MM.1S (cell line): ENCODE data around the gene EIF5.

Experiments
- DNase-seq: peaks from one replicate; pipeline ENCODE4 v3.0.0-alpha.2; 2015
- H2AFZ ChIP-seq: fragments of 300-600 bp; sonication (generic); 2 replicates; pipeline ENCODE4 v1.6.0; 2016; ENCODE audit warnings: antibody characterized with exemption, low read length
- H3F3A ChIP-seq: fragments of 300-600 bp; sonication (generic); 2 replicates; pipeline ENCODE4 v1.6.1; 2016; ENCODE audit warnings: mild to moderate bottlenecking, antibody characterized with exemption, low read length, moderate library complexity, mixed read lengths; ENCODE audit not compliant: insufficient read depth
- H3K27ac ChIP-seq: fragments of 300-600 bp; sonication (generic); 2 replicates; pipeline ENCODE4 v1.5.1; 2016; ENCODE audit warnings: mild to moderate bottlenecking, low read length
- H3K27me3 ChIP-seq: fragments of 300-600 bp; sonication (generic); replicated peaks from 2 replicates; pipeline ENCODE4 v1.6.0; 2016; ENCODE audit warnings: low read length; ENCODE audit not compliant: insufficient read depth
- H3K36me3 ChIP-seq: fragments of 300-600 bp; sonication (generic); replicated peaks from 2 replicates; pipeline ENCODE4 v1.6.1; 2016; ENCODE audit warnings: mild to moderate bottlenecking, low read length, mixed read lengths; ENCODE audit not compliant: insufficient read depth
- H3K4me1 ChIP-seq: fragments of 300-600 bp; sonication (generic); 2 replicates; pipeline ENCODE4 v1.6.1; 2016; ENCODE audit warnings: low read length, mixed read lengths
- H3K4me2 ChIP-seq: fragments of 300-600 bp; sonication (generic); 2 replicates; pipeline ENCODE4 v1.6.0; 2016; ENCODE audit warnings: low read depth, low read length
- H3K4me3 ChIP-seq: fragments of 300-600 bp; sonication (generic); 2 replicates; pipeline ENCODE4 v1.5.1; 2016; ENCODE audit warnings: low read length, mixed read lengths
- H3K79me2 ChIP-seq: fragments of 300-600 bp; sonication (generic); 2 replicates; pipeline ENCODE4 v1.6.1; 2016; ENCODE audit warnings: mixed run types, low read length, mixed read lengths
- H3K9ac ChIP-seq: fragments of 300-600 bp; sonication (generic); 2 replicates; pipeline ENCODE4 v1.6.1; 2016; ENCODE audit warnings: low read length, mixed read lengths
- H3K9me2 ChIP-seq: fragments of 300-600 bp; sonication (generic); replicated peaks from 2 replicates; pipeline ENCODE4 v1.6.1; 2016; ENCODE audit warnings: mild to moderate bottlenecking, low read length, mixed read lengths; ENCODE audit not compliant: insufficient read depth
- H3K9me3 ChIP-seq: fragments of 300-600 bp; sonication (generic); replicated peaks from 2 replicates; pipeline ENCODE4 v1.6.1; 2016; ENCODE audit warnings: mild to moderate bottlenecking, low read length, mixed read lengths; ENCODE audit not compliant: insufficient read depth
- H4K20me1 ChIP-seq: fragments of 300-600 bp; sonication (generic); 2 replicates; pipeline ENCODE4 v1.6.1; 2016; ENCODE audit warnings: mild to moderate bottlenecking, low read length, moderate library complexity, mixed read lengths; ENCODE audit not compliant: insufficient read depth
- EZH2 ChIP-seq: fragments of 300-600 bp; sonication (generic); optimal IDR thresholded peaks from 2 replicates; pipeline ENCODE3; 2017; ENCODE audit warnings: low read depth, mild to moderate bottlenecking, antibody characterized with exemption, low read length, mixed read lengths
- EZH2phosphoT487 ChIP-seq: fragments of 300-600 bp; sonication (generic); IDR thresholded peaks from 2 replicates; pipeline ENCODE4 v1.6.1; 2018; ENCODE audit warnings: antibody characterized with exemption, low read length
- TF ChIP-seq, protein P1 (sequence below): fragments of 300-600 bp; sonication (generic); IDR thresholded peaks from 2 replicates; pipeline ENCODE4 v1.5.1; 2016; ENCODE audit warnings: antibody characterized with exemption, low read length, mixed read lengths

Gene EIF5

DNA sequence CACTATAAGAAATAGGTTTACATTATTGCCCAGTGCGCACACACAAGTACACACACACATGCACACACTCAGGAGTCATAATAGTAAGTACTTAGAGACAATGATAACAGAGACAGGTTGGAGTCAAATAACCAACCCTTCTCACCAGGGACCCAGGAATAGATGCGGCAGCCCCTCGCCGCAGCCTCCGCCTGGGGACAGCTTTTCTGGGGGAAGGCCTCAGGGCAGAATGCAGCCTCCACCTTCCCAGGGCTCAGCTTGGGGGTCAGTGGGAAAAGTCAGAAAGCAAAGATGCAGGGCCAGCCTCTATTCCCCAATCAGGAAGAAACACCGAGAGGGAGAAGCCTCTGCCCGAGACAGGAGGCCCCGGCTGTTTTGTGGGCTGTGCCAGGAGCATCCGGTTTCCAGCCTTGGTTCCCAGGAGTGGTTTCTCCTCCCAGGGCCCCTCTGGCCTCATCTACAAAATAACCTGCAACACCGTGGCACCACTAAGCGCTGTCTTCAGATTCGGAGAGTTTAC, 23.4 kb upstream of the EIF5 start:
- no peak for DNase-seq
- no peaks in the 10 kb centered on the region for H3K4me1 ChIP-seq
- H3K9ac ChIP-seq, result no peak overlapping the region
- H3K79me2 ChIP-seq, result no peaks in the 10 kb centered on the region
- no peak overlapping the region for H3K4me3 ChIP-seq
- H3K9me3 ChIP-seq, result no peaks in the 10 kb centered on the region
- H3K36me3 ChIP-seq, result no peaks in the 10 kb centered on the region
- H2AFZ ChIP-seq, result no peak overlapping the region
- no peaks in the 10 kb centered on the region for H3K9me2 ChIP-seq
- H4K20me1 ChIP-seq, result no peaks in the 10 kb centered on the region
- H3K4me2 ChIP-seq, result no peak overlapping the region
- no peak overlapping the region for H3K27ac ChIP-seq
- TF ChIP-seq EZH2 (no peak), EZH2phosphoT487 (no peak)
- TF ChIP-seq, protein P1, sequence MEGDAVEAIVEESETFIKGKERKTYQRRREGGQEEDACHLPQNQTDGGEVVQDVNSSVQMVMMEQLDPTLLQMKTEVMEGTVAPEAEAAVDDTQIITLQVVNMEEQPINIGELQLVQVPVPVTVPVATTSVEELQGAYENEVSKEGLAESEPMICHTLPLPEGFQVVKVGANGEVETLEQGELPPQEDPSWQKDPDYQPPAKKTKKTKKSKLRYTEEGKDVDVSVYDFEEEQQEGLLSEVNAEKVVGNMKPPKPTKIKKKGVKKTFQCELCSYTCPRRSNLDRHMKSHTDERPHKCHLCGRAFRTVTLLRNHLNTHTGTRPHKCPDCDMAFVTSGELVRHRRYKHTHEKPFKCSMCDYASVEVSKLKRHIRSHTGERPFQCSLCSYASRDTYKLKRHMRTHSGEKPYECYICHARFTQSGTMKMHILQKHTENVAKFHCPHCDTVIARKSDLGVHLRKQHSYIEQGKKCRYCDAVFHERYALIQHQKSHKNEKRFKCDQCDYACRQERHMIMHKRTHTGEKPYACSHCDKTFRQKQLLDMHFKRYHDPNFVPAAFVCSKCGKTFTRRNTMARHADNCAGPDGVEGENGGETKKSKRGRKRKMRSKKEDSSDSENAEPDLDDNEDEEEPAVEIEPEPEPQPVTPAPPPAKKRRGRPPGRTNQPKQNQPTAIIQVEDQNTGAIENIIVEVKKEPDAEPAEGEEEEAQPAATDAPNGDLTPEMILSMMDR, result no peak
- H3F3A ChIP-seq, result no peaks in the 10 kb centered on the region
- H3K27me3 ChIP-seq, result no peaks in the 10 kb centered on the region

DNA sequence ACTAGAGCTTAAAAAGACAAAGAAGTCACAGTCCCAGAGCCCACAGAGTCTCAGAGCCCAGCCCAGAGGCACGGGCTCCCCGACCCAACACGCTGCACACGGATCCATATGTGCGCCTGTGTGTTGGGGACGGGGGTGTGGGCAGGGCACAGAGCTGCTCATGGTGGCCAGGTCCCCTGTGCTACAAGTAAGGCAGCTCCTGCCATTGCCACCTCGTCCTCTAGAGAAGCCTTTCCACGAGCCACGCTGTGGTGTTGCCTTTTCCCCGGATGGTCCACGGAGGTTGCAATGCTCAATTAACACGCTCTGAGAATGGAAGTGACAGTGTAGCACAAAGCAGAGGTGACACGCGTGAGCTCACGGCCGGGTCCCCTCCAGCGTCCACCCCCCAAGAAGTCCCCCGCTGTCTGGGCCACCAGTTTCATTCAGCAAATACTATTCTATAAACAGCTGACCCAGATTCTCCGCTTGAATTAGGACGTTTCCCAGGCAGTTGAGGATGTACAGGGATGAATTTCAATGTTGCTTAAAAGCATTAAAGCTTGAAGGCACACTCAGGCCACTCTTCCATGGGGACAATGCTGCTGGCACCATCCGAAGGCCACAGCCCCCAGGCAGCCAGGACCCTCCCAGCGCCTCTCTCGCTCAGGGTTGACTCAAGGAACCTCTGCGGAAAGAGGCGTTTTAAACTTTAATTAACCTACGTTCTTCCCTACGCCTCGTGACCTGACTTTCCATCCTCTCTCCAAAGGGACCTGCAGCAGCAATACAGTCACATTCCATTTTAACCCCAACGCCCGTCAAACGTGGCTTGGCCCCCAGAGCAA, 22.7 kb upstream of the EIF5 start:
- Histone ChIP-seq H3K9me2 (no peaks in the 10 kb centered on the region), H3F3A (no peaks in the 10 kb centered on the region), H4K20me1 (no peaks in the 10 kb centered on the region), H3K9me3 (no peaks in the 10 kb centered on the region), H3K79me2 (no peaks in the 10 kb centered on the region), H3K4me1 (no peaks in the 10 kb centered on the region), H3K27ac (no peak overlapping the region), H3K36me3 (no peaks in the 10 kb centered on the region), H2AFZ (no peak overlapping the region), H3K4me2 (no peak overlapping the region), H3K27me3 (no peaks in the 10 kb centered on the region), H3K4me3 (no peak overlapping the region), H3K9ac (no peak overlapping the region)
- TF ChIP-seq EZH2 (no peak), EZH2phosphoT487 (no peak)
- TF ChIP-seq, protein P1, result no peak
- DNase-seq, result no peak

DNA sequence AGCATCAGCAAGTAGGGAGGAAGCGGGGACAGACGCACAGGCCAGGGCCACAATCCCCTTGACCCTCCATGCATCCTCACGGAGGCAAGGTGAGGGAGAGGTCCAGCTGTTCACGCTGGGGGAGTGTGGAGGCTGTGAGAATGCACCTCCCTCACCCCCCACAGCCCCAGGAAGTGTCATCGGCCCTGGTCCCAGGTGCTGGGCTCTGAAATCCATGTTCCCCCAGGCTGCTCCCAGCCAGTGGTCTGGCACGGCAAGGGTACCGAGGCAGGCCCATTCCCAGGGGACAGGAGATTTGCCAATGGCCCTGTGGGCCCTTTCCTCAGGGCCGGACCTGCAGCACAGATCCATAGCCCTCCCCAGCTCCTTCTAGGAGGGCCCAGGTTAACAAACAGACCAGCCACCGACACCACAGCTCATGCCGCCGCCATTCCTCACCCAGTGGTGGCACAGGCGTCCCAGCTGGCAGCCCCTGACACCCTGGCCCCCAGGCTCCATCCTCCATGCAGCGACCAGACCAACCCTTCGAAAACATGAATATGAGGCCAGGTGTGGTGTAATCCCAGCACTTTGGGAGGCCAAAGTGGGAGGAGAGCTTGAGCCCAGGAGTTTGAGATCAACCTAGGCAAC, 21.9 kb upstream of the EIF5 start:
- H3K4me1 ChIP-seq, result no peaks in the 10 kb centered on the region

More for the DNA sequence above, 21.9 kb upstream of the EIF5 start:
- Histone ChIP-seq H3K4me3 (no peak overlapping the region), H3K4me2 (no peak overlapping the region), H3F3A (no peaks in the 10 kb centered on the region), H4K20me1 (no peaks in the 10 kb centered on the region), H3K79me2 (no peaks in the 10 kb centered on the region), H3K27me3 (no peaks in the 10 kb centered on the region), H3K27ac (no peak overlapping the region), H2AFZ (no peak overlapping the region), H3K9me2 (no peaks in the 10 kb centered on the region), H3K9me3 (no peaks in the 10 kb centered on the region), H3K36me3 (no peaks in the 10 kb centered on the region), H3K9ac (no peak overlapping the region)
- no peak for DNase-seq
- TF ChIP-seq EZH2phosphoT487, result no peak
- TF ChIP-seq EZH2, result no peak
- TF ChIP-seq, protein P1, result no peak
